Measurements from ENCODE around the gene S1PR2. TPM values are rescaled to one million over a fixed set of nuclear protein-coding genes. Genes with fewer than 3 reads are reported as not detected.

The S1PR2 gene
- total RNA-seq, 2 donors from 2014 or later = 4.5 to 8.5 TPM

DNA sequence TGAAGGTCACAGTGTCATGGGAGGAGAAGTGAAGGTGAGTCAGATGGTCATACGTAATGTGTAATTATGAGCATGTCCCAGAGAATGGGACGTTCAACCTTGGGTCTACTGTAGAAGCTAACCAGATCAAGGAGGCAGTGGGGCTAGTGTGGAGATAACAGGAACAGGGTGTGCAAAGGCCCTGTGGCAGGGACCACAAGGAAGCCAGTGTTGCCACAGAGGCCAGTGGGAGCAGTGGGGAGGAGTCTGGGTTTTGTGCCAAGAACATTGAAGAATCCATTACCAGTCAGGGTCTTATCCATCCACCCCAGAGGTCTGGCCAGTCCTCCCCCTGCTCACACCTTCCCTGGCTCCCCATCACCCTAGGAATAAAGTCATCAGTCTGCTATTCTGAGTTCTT is 24.2 kb upstream of the S1PR2 start:
- 95% methylated on average over 2 of the region's 2 CpGs for WGBS
- DNase-seq (ENCODE audit: low spot score) = no peak
- Histone ChIP-seq H3K27ac (no peak overlapping the region), H3K27me3 (replicated peaks; ENCODE audit: insufficient read depth) (no peaks in the 10 kb centered on the region), H3K4me1 (replicated peaks) (peaks cover 4% of the 10 kb centered on the region), H3K4me3 (no peak overlapping the region), H3K9me3 (no peaks in the 10 kb centered on the region), H3K36me3 (peaks cover 0 to 24% of the 10 kb centered on the region in 2 donors)
- intact Hi-C loops (cut with DNase I) = loop anchor here (10.0 kb wide), 1 partner anchor 321 kb away; the partner anchor contains the start of gene OLFM2
- TF ChIP-seq POLR2AphosphoS5 (IDR thresholded peaks at IDR 0.05) (no peak), POLR2A (IDR thresholded peaks at IDR 0.05) (no peak)

DNA sequence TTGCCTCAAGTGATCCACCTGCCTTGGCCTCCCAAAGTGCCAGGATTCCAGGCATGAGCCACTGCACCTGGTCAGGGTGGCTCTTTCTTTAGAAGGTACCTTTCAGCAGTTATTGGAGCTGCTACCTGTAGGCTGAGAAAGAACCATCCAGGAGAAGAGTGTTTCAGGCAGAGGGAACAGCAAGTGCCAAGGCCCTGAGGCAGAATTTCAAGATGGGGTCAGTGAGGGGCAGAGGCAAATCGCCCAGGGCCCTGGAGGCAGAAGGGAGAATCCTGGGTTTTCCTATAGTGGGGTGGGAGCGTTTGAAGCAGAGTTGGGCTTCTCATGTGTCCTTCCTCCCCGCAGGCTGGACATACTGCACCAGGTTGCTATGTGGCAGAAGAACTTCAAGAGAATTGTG is 23.1 kb upstream of the S1PR2 start:
- DNase-seq (ENCODE audit: low spot score) = no peak
- TF ChIP-seq POLR2AphosphoS5 (IDR thresholded peaks at IDR 0.05) (no peak), POLR2A (IDR thresholded peaks at IDR 0.05) (no peak)
- TF ChIP-seq, protein P1, sequence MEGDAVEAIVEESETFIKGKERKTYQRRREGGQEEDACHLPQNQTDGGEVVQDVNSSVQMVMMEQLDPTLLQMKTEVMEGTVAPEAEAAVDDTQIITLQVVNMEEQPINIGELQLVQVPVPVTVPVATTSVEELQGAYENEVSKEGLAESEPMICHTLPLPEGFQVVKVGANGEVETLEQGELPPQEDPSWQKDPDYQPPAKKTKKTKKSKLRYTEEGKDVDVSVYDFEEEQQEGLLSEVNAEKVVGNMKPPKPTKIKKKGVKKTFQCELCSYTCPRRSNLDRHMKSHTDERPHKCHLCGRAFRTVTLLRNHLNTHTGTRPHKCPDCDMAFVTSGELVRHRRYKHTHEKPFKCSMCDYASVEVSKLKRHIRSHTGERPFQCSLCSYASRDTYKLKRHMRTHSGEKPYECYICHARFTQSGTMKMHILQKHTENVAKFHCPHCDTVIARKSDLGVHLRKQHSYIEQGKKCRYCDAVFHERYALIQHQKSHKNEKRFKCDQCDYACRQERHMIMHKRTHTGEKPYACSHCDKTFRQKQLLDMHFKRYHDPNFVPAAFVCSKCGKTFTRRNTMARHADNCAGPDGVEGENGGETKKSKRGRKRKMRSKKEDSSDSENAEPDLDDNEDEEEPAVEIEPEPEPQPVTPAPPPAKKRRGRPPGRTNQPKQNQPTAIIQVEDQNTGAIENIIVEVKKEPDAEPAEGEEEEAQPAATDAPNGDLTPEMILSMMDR (IDR thresholded peaks at IDR 0.05) = no peak
- intact Hi-C loops (cut with DNase I) = loop anchor here (10.0 kb wide), 1 partner anchor 319 kb away; the partner anchor contains the start of gene OLFM2
- H3K4me3 ChIP-seq = no peak overlapping the region
- H3K27me3 ChIP-seq (replicated peaks; ENCODE audit: insufficient read depth) = no peaks in the 10 kb centered on the region
- peaks cover 0 to 24% of the 10 kb centered on the region in 2 donors for H3K36me3 ChIP-seq
- 94% methylated on average over 3 of the region's 3 CpGs for WGBS
- no peaks in the 10 kb centered on the region for H3K9me3 ChIP-seq
- peaks cover 4% of the 10 kb centered on the region for H3K4me1 ChIP-seq (replicated peaks)
- H3K27ac ChIP-seq = no peak overlapping the region

DNA sequence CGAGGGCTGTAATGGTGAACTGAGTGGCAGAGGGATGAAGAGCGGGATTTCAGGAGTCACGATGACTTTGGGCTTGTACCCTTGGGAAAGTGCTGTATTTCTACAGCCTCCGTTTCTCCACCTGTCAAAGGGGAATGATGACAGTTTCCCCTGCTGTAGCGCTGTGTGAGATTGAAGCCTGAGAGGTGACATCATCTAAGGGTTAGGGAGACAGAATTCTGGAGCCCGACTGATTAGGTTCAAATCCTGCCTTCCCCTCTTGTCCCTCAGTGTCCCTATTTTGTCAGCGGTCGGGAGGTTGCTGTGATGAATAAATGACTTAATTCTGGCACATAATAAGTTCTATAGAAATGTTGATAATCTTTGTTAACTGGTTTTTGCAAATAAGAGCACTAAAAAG is 21.6 kb upstream of the S1PR2 start:
- intact Hi-C loops (cut with DNase I) = loop anchor here (10.0 kb wide), 1 partner anchor 318 kb away; the partner anchor contains the start of gene OLFM2
- no peaks in the 10 kb centered on the region for H3K27me3 ChIP-seq (replicated peaks; ENCODE audit: insufficient read depth)
- DNase-seq (ENCODE audit: low spot score) = no peak
- WGBS = 23% methylated on average over 8 of the region's 8 CpGs
- peaks cover 0 to 15% of the 10 kb centered on the region in 2 donors for H3K36me3 ChIP-seq
- peaks cover 4% of the 10 kb centered on the region for H3K4me1 ChIP-seq (replicated peaks)
- H3K9me3 ChIP-seq = no peaks in the 10 kb centered on the region
- H3K27ac ChIP-seq = peak overlapping the region in 1 of 2 donors; percentile 70
- TF ChIP-seq, protein P1 (IDR thresholded peaks at IDR 0.05) = no peak
- no peak for TF ChIP-seq POLR2A (IDR thresholded peaks at IDR 0.05)
- no peak for TF ChIP-seq POLR2AphosphoS5 (IDR thresholded peaks at IDR 0.05)
- H3K4me3 ChIP-seq = peak overlapping the region; percentile 85 to 93

DNA sequence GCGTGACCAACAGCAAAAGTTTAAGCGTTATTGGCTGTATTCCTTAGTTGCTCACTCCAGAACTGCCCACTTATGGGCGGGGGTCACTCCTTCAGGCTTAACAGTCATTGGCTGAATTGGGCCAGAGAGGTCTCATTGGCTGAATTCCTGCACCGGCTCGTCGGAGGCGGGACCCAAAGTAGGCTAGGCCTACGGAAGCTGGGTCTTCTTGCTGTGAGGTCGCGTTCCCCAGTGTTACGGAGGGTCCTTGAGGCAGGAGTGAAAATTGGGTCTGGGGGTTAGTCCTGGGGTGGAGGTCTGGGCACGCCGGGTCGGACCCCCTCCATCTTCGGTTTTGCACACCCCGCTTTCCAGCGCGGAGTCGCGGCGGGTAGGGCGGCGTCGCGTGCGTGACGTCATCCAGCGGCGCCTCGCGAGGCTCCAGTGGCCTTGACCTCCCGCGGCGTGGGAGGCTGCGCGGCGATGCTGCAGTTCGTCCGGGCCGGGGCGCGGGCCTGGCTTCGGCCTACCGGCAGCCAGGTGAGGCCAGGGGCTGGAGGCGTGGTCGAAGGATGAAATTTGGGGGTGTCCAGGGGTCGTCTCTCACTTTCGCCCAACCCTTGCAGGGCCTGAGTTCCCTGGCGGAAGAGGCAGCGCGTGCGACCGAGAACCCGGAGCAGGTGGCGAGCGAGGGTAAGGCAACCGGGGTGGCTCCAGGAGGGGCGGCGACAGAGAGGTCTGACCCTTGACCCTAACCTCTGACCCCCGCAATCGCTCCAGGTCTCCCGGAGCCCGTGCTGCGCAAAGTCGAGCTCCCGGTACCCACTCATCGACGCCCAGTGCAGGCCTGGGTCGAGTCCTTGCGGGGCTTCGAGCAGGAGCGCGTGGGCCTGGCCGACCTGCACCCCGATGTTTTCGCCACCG is 20.9 kb upstream of the S1PR2 start, which contains the start of gene MRPL4:
MRPL4 (plus strand) TSS at position 423 of the 903 bp plus-strand sequence; CDS start at position 463, 40 bp downstream.
- intact Hi-C loops (cut with DNase I) = loop anchor here (2.0 to 10.0 kb wide), 2 partner anchors 57 to 317 kb away; partner anchors contain the start of genes DNMT1 and OLFM2
- no peaks in the 10 kb centered on the region for H3K9me3 ChIP-seq
- H3K27ac ChIP-seq = peak within 1 kb of the TSS; percentile 70 to 73
- peak within 1 kb of the TSS; percentile 85 to 93 for H3K4me3 ChIP-seq
- peaks cover 4% of the 10 kb centered on the region for H3K4me1 ChIP-seq (replicated peaks)
- WGBS = 1% methylated on average over 38 of the region's 77 CpGs
- TF ChIP-seq, protein P1 (IDR thresholded peaks at IDR 0.05) = peak in 2 of 4 experiments; percentile 15 to 32
- TF ChIP-seq POLR2A (IDR thresholded peaks at IDR 0.05) = peak; percentile 26
- peak; percentile 81 for TF ChIP-seq POLR2AphosphoS5 (IDR thresholded peaks at IDR 0.05)
- H3K36me3 ChIP-seq = peaks cover 0 to 15% of the 10 kb centered on the region in 2 donors
- DNase-seq (ENCODE audit: low spot score) = peak; percentile 97
- no peaks in the 10 kb centered on the region for H3K27me3 ChIP-seq (replicated peaks; ENCODE audit: insufficient read depth)

DNA sequence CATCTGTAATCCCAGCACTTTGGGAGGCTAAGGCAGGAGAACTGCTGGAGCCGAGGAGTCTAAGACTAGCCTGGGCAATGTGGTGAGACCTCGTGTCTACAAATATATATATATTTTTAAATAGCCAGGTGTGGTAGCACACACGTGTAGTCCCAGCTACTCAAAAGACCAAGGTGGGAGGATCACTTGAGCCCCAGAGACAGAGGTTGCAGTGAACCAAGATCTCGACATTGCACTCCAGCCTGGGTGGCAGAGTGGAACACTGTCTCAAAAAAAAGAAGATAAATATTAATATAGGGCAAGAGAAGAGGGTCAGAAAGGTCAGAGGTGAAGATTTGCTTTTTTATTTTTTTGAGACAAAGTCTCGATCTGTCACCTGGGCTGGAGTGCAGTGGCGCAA is 15.4 kb upstream of the S1PR2 start:
- Histone ChIP-seq H3K4me1 (replicated peaks) (no peaks in the 10 kb centered on the region), H3K27ac (no peak overlapping the region), H3K27me3 (replicated peaks; ENCODE audit: insufficient read depth) (no peaks in the 10 kb centered on the region), H3K4me3 (no peak overlapping the region), H3K36me3 (no peaks in the 10 kb centered on the region), H3K9me3 (no peaks in the 10 kb centered on the region)
- no peak for DNase-seq (ENCODE audit: low spot score)
- TF ChIP-seq, protein P1 (IDR thresholded peaks at IDR 0.05) = no peak
- no peak for TF ChIP-seq POLR2AphosphoS5 (IDR thresholded peaks at IDR 0.05)
- intact Hi-C loops (cut with DNase I) = no loop called here
- 78% methylated on average over 6 of the region's 6 CpGs for WGBS
